ENCODE data around the gene HSPA12B.

HSPA12B gene

DNA sequence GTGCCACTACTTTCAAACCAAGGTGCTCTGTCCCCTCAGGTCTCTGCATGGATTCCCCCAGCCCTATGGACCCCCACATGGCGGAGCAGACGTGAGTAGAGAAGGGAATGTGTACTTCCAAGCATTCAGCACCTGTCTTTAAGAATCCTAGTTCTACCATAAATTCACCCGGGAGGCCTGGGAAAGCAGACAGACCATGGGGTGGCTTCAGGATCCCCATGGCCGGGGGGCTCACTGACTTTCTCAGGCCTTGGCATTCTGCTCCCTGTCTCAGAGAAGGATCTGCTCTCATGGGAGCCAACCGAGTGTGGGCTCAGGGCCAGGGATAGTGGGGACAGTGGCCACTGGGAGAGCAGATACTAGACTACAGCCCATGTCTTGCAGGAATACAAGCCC lies 65.9 kb downstream of the HSPA12B start:
- DNase-seq (ENCODE audit: extremely low read depth, low read depth) = no peak
- no peak for TF ChIP-seq CTCF (IDR thresholded peaks at IDR 0.05; ENCODE audit: low read depth, low read length)

DNA sequence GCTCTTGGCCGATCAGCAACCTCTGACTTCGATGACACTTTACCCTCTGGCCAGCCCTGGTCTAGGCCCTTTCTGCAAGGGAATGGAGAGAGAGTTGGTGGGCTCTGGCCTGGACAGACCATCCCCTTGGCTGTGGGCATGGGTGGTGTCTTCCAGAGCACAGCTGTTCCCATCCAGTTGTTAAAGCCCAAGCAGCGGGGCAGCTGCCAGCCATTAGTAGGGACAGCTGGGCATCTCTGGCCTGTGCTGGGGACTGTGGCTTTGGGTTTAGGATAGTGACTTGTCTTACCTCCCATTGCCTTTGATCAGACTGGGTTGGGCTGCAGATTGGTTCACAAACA lies 66.4 kb downstream of the HSPA12B start:
- no peak for DNase-seq (ENCODE audit: extremely low read depth, low read depth)
- TF ChIP-seq CTCF (IDR thresholded peaks at IDR 0.05; ENCODE audit: low read depth, low read length) = no peak

DNA sequence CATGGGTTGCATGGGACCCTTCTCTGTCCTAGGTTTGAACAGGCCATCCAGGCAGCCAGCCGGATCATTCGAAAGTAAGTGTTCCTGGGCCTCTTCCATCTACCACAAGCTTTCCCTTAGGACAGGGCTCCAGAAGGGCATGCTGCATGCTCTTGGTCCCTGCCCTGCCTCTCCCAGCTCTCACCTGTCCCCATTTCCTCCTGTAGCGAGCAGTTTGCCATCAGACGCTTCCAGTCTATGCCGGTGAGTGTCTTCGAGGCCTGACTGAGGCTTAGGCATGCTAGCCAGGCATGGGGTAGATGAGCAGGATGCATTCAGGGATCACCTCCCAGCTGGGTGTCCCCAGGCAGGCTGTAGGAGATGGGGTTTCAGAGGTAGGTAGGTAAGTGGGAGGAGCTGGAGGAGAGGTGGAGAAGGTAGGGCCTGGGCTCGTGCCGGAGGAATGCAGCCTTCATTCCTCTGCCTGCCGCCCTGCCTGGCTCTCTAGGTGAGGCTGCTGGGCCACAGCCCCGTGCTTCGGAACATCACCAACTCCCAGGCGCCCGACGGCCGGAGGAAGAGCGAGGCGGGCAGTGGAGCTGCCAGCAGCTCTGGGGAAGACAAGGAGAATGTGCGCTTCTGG lies 67.9 kb downstream of the HSPA12B start:
- no peak for TF ChIP-seq CTCF (IDR thresholded peaks at IDR 0.05; ENCODE audit: low read depth, low read length)
- DNase-seq (ENCODE audit: extremely low read depth, low read depth) = no peak

GRCh38 chr20:3800878-3801260 lies 68.4 kb downstream of the HSPA12B start:
- TF ChIP-seq CTCF (IDR thresholded peaks at IDR 0.05; ENCODE audit: low read depth, low read length) = no peak
- no peak for DNase-seq (ENCODE audit: extremely low read depth, low read depth)

DNA sequence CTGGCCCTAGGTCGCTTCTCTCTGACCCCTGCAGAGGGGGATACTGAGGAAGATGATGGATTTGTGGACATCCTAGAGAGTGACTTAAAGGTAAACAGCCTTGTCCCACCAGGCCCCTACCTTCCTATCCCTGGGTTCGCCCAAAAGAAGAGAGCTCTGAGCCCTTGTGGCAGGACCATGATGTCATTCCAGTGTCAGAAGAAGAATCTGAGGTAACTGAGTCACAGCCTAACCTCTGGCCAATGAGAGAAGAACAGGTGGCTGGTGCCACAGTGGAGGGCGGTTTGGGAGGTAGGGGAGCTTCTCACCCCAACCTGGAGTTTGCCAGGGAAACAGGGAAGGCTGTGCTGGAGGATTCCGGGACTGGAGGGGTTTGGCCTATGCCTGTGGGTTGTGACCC lies 68.8 kb downstream of the HSPA12B start:
- TF ChIP-seq CTCF (IDR thresholded peaks at IDR 0.05; ENCODE audit: low read depth, low read length) = no peak

GRCh38 chr20:3801846-3802245 lies 69.4 kb downstream of the HSPA12B start:
- no peak for DNase-seq (ENCODE audit: extremely low read depth, low read depth)
- no peak for TF ChIP-seq CTCF (IDR thresholded peaks at IDR 0.05; ENCODE audit: low read depth, low read length)

More for the DNA sequence above, 68.8 kb downstream of the HSPA12B start:
- no peak for DNase-seq (ENCODE audit: extremely low read depth, low read depth)
